GM21526 (cell line): ENCODE measurements around the gene MAGI3.
"Not testable (repeated sequence)": the region's sequence is repeated elsewhere in the genome, so short reads cannot be mapped to it uniquely, and the experiment has no call there.

Source experiments
- ATAC-seq: cut with Tn5 transposase; IDR thresholded peaks from one replicate; pipeline ENCODE4 v1.9.1; 2021; ENCODE audit warnings: moderate library complexity; ENCODE audit not compliant: unreplicated experiment, low FRiP score

Gene MAGI3

GRCh38 chr1:113396102-113396501, 5.8 kb downstream of the MAGI3 start:
- no peak for ATAC-seq

GRCh38 chr1:113396585-113396984, 6.3 kb downstream of the MAGI3 start:
- no peak for ATAC-seq

GRCh38 chr1:113399062-113399583, 8.8 kb downstream of the MAGI3 start:
- no peak for ATAC-seq

GRCh38 chr1:113401067-113401466, 10.8 kb downstream of the MAGI3 start:
- ATAC-seq: no peak

- ATAC-seq: no peak
These were observed 11.4 kb downstream of the MAGI3 start for GRCh38 chr1:113401728-113402127.

GRCh38 chr1:113403065-113403464, 12.8 kb downstream of the MAGI3 start:
- no peak for ATAC-seq

GRCh38 chr1:113405573-113405972, 15.3 kb downstream of the MAGI3 start:
- no peak for ATAC-seq

- not testable (repeated sequence) for ATAC-seq
These were observed 15.8 kb downstream of the MAGI3 start for GRCh38 chr1:113406149-113406548.

GRCh38 chr1:113409363-113409762, 19.0 kb downstream of the MAGI3 start:
- no peak for ATAC-seq

GRCh38 chr1:113412020-113412419, 21.7 kb downstream of the MAGI3 start:
- ATAC-seq: not testable (repeated sequence)

- ATAC-seq: no peak
These were observed 25.2 kb downstream of the MAGI3 start for GRCh38 chr1:113415310-113416070.

GRCh38 chr1:113416071-113416470, 25.8 kb downstream of the MAGI3 start:
- not testable (repeated sequence) for ATAC-seq

GRCh38 chr1:113416496-113416895, 26.2 kb downstream of the MAGI3 start:
- no peak for ATAC-seq

- no peak for ATAC-seq
These were observed 32.2 kb downstream of the MAGI3 start for GRCh38 chr1:113422315-113423068.

- ATAC-seq: no peak
These were observed 33.5 kb downstream of the MAGI3 start for GRCh38 chr1:113423826-113424225.

- ATAC-seq: no peak
These were observed 39.3 kb downstream of the MAGI3 start for GRCh38 chr1:113429461-113430153.

GRCh38 chr1:113433184-113433583, 42.9 kb downstream of the MAGI3 start:
- no peak for ATAC-seq

GRCh38 chr1:113434081-113434873, 44.0 kb downstream of the MAGI3 start:
- ATAC-seq: no peak

GRCh38 chr1:113434874-113435175, 44.5 kb downstream of the MAGI3 start:
- no peak for ATAC-seq

GRCh38 chr1:113437554-113438341, 47.4 kb downstream of the MAGI3 start:
- ATAC-seq: no peak
